NCI-H345 treated with DMSO at 0.1 percent for 48 hours (cell line): ENCODE measurements around the gene HOXC10.

Experiments
- DNase-seq: peaks from one replicate; lab custom pipeline; 2025; ENCODE audit not compliant: unreplicated experiment; lab: John Stamatoyannopoulos, UW

The HOXC10 gene

GRCh38 chr12:54028314-54029201, 43.6 kb downstream of the HOXC10 start, which contains the start of gene HOXC6:
HOXC6 (plus strand) TSS chr12:54028440; CDS start chr12:54028522, 82 bp downstream.
- no peak for DNase-seq

- DNase-seq, result no peak
Measured at GRCh38 chr12:54029529-54030441, 44.8 kb downstream of the HOXC10 start.

- DNase-seq, result no peak
Measured at GRCh38 chr12:54030442-54030801, 45.5 kb downstream of the HOXC10 start.

GRCh38 chr12:54030889-54031471, 46.0 kb downstream of the HOXC10 start:
- DNase-seq, result no peak

- no peak for DNase-seq
Measured at GRCh38 chr12:54031480-54031879, 46.5 kb downstream of the HOXC10 start.

GRCh38 chr12:54032086-54032619, 47.2 kb downstream of the HOXC10 start:
- DNase-seq, result no peak

GRCh38 chr12:54032627-54033100, 47.7 kb downstream of the HOXC10 start, which contains the start of gene HOXC5:
HOXC5 (plus strand) TSS chr12:54033050; CDS start chr12:54033123, 73 bp downstream.
- DNase-seq, result peak; percentile 56

GRCh38 chr12:54033106-54033979, 48.4 kb downstream of the HOXC10 start:
- DNase-seq, result no peak

GRCh38 chr12:54033980-54034784, 49.2 kb downstream of the HOXC10 start:
- no peak for DNase-seq

- DNase-seq, result no peak
Measured at GRCh38 chr12:54034785-54035310, 49.9 kb downstream of the HOXC10 start.

GRCh38 chr12:54035568-54036264, 50.8 kb downstream of the HOXC10 start:
- DNase-seq, result no peak

GRCh38 chr12:54036620-54037359, 51.8 kb downstream of the HOXC10 start:
- DNase-seq, result peak; percentile 51

GRCh38 chr12:54037360-54038283, 52.7 kb downstream of the HOXC10 start:
- DNase-seq, result no peak

- no peak for DNase-seq
Measured at GRCh38 chr12:54038284-54038870, 53.4 kb downstream of the HOXC10 start.

- no peak for DNase-seq
Measured at GRCh38 chr12:54038871-54039414, 54.0 kb downstream of the HOXC10 start.
